Tibial nerve (tissue), 4 donors: ENCODE results near the gene MUC20.

Source experiments
- CTCF ChIP-seq, 5 experiments: fragments of 200-600 bp in 3 of 5; fragments of 450-650 bp in 2 of 5; sonication (generic) in 3 of 5; IDR thresholded peaks; one replicate each; pipeline ENCODE4 v1.5.1; 2016 to 2019; ENCODE audit warnings: antibody characterized with exemption in 5 of 5, mild to moderate bottlenecking in 3 of 5, moderate library complexity in 2 of 5
- EP300 ChIP-seq, 2 donors: sonication (generic); formaldehyde crosslinking; IDR thresholded peaks; one replicate each; pipeline ENCODE4 v1.6.1; 2017; ENCODE audit warnings: antibody characterized with exemption in 2 of 2, mild to moderate bottlenecking in 1 of 2

DNA sequence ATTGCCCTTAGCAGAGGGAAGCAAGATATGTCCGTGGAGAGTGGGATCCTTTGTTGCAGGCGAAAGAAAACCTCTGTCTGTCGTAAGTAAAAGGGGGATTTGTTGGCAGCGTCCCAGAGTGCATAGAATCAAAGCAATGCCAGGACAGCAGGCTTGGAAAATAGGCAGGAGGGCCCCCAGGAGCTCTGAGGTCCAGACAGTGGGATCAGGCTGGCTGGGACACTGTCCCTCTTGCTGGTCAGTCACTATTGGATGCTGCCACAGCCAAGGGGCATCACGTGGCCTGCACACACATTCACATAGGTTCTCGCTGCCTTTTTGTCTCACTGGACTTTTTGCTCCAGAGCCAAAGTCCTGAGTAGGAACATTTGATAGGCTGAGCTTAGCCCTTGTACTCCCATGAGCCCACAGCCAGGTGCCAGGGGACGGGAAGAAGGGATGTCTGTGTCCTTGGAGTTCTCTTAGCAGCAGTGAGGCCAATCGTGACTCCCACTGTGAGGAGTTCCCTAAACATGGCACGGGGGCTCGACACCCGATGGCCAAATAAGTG is 10.7 kb downstream of the MUC20 start:
- no peak for TF ChIP-seq CTCF (IDR thresholded peaks at IDR 0.05)
- TF ChIP-seq EP300 (IDR thresholded peaks at IDR 0.05), result no peak
